Thyroid gland (tissue), 4 donors: ENCODE measurements around the gene ODAD3.

Experiments used
- CTCF ChIP-seq, 6 experiments: fragments of 200-600 bp in 3 of 6; fragments of 450-650 bp in 3 of 6; sonication (generic) in 3 of 6; IDR thresholded peaks; one replicate each; pipeline ENCODE4 v1.5.1; 2016 to 2019; ENCODE audit warnings: antibody characterized with exemption in 6 of 6, mild to moderate bottlenecking in 2 of 6, inconsistent platforms in 1 of 6, moderate library complexity in 1 of 6
- POLR2A ChIP-seq, 2 donors: fragments of 450-650 bp; IDR thresholded peaks; one replicate each; pipeline ENCODE4 v1.6.1; 2017; ENCODE audit warnings: antibody characterized with exemption in 2 of 2, mild to moderate bottlenecking in 2 of 2, moderate library complexity in 1 of 2

DNA sequence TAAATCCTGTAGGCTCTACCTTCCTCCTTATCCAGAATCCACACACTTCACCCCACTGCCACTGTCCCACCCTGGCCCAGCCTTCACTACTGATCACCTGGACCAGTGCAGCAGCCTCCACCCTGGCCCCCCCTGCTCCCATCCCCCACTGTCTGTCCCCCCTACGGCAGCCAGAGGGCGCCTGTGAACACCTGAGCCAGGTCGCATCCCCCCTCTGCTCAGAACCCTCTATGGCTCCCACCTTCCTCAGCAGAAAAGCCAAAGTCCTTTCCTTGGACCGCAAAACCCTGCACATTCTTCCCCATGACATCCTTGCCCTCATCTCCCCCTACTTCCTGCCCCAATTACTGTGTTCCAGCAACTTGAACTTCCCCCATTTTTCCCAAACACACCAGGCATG, 25.3 kb upstream of the ODAD3 start:
- TF ChIP-seq CTCF (IDR thresholded peaks at IDR 0.05) (peak in 1 of 6 experiments; percentile 5), POLR2A (IDR thresholded peaks at IDR 0.05) (no peak)
